Muscle of back (tissue), 11 donors: ENCODE measurements around the gene ATP11A. TPM values are rescaled to one million over a fixed set of nuclear protein-coding genes. Genes with fewer than 3 reads are reported as not detected.

Experiments used
- DNase-seq, 3 donors: peaks; one replicate each; pipeline versions ENCODE4 v3.0.0 to v3.0.0-alpha.2; 2013
- polyA plus RNA-seq, 10 donors: library from polyadenylated mRNA; unstranded; fragments of 120-200 nt; gene quantifications; one replicate each; pipeline ENCODE4 v1.2.1, GENCODE V29; 2013; ENCODE audit not compliant: insufficient read length in 10 of 10

The ATP11A gene
- polyA plus RNA-seq, 10 donors = 16.7 to 26.2 (median 21.4) TPM

- DNase-seq = no peak
These were observed 201.9 kb downstream of the ATP11A start for GRCh38 chr13:112891477-112892401.

- no peak for DNase-seq
These were observed 202.8 kb downstream of the ATP11A start for GRCh38 chr13:112892426-112893206.

- DNase-seq = no peak
These were observed 203.3 kb downstream of the ATP11A start for GRCh38 chr13:112893207-112893569.

- peak; percentile 32 to 65 (median 35) for DNase-seq
These were observed 204.0 kb downstream of the ATP11A start for GRCh38 chr13:112893570-112894422.

- no peak for DNase-seq
These were observed 204.5 kb downstream of the ATP11A start for GRCh38 chr13:112894423-112894672.

- DNase-seq = peak in 1 of 3 donors; percentile 32
These were observed 205.0 kb downstream of the ATP11A start for GRCh38 chr13:112894673-112895481.

GRCh38 chr13:112895521-112896465 lies 206.0 kb downstream of the ATP11A start:
- no peak for DNase-seq

- DNase-seq = no peak
These were observed 207.1 kb downstream of the ATP11A start for GRCh38 chr13:112896736-112897602.

GRCh38 chr13:112897603-112897955 lies 207.7 kb downstream of the ATP11A start:
- no peak for DNase-seq

- DNase-seq = no peak
These were observed 208.2 kb downstream of the ATP11A start for GRCh38 chr13:112897956-112898620.

- DNase-seq = no peak
These were observed 208.9 kb downstream of the ATP11A start for GRCh38 chr13:112898621-112899280.

GRCh38 chr13:112899281-112900225 lies 209.7 kb downstream of the ATP11A start:
- DNase-seq = no peak

- no peak for DNase-seq
These were observed 210.4 kb downstream of the ATP11A start for GRCh38 chr13:112900226-112900600.

GRCh38 chr13:112900691-112901091 lies 210.9 kb downstream of the ATP11A start:
- DNase-seq = no peak

GRCh38 chr13:112902101-112902651 lies 212.3 kb downstream of the ATP11A start:
- peak in 1 of 3 donors; percentile 49 for DNase-seq

- no peak for DNase-seq
These were observed 212.8 kb downstream of the ATP11A start for GRCh38 chr13:112902669-112903068.
